ENCODE results near the gene MAD1L1.

MAD1L1 gene

DNA sequence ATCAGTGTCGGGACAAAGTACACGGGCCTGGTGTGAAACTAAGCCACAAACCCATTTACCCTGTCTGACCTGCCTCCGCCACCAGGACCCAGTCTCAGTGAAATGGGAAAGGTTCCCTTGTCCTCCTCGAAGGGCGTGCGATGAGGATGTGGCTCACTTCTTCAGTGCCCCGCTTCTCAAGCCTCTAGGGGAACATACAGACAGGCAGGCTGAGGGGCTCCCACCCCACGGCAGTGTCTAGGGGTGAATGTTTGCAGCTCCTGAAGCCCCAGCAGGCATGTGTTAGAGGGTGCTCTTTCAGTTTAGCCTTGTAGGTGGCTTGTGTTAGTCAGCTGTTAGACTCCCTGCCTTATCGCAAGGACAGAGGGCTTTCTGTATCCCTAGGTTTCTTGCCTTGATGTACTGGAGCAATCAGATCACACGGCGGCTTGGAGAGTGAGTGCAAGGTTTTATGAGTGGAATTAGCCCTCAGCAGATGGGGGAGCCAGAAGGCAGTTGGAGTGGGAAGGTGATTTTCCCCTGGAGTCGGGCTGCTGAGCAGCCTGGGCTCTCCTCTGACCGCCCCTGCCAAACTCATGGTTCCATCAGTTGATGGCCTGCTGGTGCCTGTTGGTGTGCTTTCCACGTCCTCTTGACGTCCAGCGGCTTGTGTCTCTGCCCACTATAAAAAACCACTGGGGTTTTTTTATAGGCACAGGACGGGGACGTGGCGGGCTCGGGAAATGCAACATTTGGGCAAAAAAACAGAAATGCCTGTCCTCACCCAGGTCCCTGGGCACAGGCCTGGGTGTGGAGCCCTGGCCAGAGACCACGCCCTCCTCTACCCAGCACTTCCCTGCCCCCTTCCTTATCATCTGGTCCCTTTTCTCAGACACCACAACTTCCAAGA is 10.0 kb upstream of the MAD1L1 start:
- DNase-seq (ENCODE audit: low read depth in 1 of 2, low spot score in 1 of 2): no peak

DNA sequence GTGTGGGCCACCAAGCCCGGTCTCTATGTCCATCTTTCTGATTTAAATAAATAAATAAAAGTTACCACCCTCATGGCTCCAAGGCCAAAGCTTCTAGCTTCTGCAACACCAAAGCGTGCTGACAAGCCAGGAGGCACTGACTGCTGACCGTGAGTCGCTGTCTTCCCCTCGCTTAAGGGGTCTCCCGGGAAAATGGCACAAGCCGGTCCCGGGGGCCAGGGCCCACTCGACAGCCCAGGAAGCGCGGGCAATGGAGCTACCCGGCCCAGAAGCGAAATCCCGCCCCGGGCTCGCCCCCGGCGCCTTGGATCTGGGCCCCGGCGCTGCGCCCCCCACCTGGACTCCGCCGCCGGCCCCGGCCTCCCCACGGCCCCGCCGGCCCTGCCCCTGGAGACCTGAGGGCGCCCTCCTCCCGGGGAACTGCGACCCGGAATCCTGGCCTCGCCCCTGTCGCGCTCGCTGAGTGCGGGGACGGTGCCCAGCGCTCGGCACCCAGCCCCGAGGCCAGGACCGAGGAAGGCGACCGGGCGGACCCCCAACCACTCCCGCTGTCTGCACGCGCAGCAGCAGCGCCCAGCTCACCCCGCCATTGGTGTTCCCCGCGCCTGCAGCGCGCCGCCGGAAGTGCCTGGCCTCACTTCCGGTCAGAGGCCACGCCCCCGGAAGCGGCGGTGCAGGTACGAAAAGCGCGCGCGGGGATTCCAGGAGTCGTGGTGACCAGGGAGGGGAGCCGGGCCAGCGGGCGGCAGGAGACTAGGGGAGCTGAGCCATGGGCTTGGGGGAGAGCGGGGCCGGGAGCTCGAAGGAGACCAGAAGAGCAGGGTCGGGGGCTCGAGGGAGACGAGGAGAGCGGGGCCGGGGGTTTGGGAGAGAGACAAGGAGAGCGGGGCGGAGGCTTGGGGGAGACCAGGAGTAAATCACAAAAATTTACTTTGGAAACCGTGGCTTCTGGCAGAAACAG is 9.1 kb upstream of the MAD1L1 start, which contains the start of the genes MRM2 and NUDT1:
TSS of gene MRM2 (minus strand) at position 626 of the 961 bp plus-strand sequence. CDS start at position 590, 36 bp downstream.
TSS of gene NUDT1 (plus strand) at position 647 of the 961 bp plus-strand sequence. CDS start 2,349 bp downstream, outside the sequence.
- peak; percentile 38 to 63 for DNase-seq (ENCODE audit: low read depth in 1 of 2, low spot score in 1 of 2)

DNA sequence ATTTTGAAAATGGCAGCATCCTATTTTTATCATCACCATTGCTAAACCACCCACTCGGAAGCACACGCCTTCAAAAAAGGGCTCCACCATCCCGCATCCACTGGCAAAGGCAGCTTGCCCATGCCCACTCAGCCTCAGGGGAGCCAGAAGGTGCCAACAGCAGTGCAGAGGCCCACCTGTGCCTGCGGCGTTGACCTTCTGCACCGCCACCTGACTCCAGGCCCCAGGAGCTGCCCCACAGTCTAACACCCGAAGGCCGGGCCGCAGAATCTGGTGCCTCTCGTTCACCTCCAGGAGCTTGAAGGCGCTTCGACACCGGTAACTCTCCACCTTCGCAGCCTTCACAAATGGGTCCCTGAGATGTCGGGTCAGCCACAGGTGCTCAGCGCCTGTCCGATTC is 6.5 kb upstream of the MAD1L1 start:
- DNase-seq (ENCODE audit: low read depth in 1 of 2, low spot score in 1 of 2): no peak

DNA sequence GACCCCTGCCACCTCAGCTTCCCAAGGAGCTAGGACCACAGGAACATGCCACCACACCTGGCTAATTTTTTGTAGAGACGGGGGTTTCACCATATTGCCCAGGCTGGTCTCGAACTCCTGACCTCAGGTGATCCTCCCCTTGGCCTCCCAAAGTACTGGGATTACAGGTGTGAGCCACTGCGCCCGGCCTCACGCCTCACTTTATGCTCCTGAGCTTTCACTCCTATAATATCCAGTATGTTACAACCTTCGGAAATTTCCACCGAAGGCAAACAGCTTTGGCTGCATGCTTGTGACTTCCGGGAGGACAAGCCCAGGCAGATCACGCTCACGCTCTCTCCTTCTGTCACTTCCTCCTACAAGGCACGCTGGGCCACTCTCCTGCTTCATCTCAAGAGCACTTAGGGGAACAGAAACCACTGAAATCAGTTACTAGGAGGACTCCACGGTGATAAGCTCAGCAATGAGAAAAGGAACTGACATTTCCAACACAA is 4.4 kb upstream of the MAD1L1 start:
- DNase-seq (ENCODE audit: low read depth in 1 of 2, low spot score in 1 of 2): no peak

DNA sequence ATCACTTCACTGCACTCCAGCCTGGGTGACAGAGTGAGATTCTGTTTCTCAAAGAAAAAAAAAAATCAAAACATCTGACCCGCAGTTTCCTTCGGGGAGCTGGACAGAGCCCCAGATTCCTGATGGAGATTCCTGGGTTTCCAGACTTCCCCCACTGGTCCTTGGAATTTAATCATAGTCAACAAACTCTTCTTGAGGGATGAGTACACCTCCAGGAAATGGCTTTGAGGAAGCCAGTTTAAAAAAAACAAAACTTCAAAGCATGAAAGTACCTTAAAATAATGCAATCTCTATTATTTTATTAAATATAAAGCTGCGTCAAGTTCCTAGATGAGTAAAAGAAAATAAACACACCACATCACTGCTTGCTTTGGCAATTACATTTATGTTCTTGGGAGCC is 1.2 kb upstream of the MAD1L1 start:
- no peak for DNase-seq (ENCODE audit: low read depth in 1 of 2, low spot score in 1 of 2)

DNA sequence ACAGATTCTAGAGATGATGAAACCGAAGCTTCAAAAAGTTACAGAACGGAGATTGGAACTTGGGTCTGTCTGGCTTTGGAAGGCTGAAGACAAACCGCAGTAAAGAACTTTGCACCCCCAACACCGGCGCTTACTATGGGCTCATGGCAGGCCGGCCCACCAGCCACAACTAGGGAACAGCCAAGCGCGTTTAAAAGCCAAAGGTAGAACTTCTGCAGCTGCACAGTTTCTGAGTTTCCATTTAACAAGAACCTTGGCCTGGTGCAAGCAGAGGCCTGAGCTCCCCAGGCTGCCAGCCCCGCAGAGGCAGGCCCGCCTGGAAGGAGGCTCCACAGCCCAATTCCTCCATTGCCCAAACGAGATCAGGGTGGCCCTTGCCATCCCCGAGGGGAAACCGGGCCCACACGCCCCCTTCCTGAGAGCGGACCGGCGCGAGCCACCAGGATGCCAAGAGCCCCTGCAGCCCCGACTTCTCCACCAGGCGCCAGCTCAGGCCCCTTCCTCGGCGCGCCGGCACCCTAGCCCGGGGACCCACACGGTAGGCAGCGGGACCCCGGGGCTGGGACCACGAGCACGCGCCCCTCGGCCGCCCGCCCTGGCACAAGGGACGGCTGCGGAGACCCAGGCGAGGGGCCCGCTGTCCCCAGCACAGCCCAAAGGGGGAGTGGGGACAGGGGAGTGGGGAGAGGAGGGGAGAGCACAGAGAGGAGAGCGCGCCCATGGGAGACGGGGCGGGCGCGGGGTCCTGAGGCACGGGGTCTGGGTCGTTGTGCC is 566 bp downstream of the MAD1L1 start:
- DNase-seq (ENCODE audit: low read depth in 1 of 2, low spot score in 1 of 2): peak in 1 of 2 donors; percentile 8

DNA sequence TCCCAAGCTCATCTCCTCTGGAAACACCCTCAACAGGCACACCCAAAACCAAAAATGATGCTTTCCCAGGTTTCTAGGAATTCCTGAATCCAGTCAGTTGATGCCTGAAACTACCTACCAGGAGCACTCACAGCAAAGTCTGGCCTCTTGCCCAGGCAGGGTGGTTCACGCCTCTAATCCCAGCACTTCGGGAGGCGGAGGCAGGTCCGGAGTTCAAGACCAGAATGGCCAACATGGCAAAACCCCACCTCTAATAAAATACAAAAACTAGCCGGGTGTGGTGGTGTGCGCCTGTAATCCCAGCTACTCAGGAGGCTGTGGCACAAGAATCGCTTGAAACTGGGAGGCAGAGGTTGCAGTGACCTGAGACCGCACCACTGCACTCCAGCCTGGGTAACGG is 1.9 kb downstream of the MAD1L1 start:
- no peak for DNase-seq (ENCODE audit: low read depth in 1 of 2, low spot score in 1 of 2)

DNA sequence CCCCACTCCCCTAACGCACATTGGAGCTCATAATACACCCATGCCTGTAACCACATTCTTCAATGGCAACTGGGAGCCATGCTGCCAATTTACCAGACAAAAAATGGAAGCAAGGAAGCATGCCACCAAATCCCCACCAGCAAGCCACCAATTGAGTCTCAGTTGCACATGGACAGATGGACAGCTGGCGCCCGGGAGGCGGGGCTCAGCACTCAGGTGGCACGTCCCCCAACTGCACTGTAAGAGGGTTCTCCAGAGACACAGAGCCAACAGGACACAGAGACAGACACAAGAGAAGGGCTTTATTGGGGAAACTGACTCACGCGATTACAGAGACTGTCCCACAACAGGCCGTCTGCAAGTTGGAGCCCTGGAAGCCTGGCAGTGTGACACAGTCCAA is 2.5 kb downstream of the MAD1L1 start:
- no peak for DNase-seq (ENCODE audit: low read depth in 1 of 2, low spot score in 1 of 2)

DNA sequence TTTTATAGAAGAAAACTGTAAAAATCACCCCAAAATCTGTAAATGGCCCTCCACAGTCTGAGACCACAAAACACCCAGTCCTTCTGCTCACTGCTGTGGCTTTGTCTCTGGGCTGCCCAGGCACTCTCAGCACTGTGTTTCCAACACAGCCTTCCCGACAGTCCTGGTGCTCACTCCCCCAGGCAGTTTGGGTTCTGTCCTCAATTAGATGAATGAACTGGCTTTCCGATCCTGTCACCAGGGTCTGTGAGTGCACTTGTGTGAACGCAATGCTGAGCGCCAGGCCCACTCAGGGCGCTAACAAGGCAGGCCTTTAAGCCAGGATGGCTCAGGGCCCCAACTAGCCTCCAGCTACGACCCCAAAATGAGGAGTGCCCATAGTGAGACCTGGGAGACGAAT is 3.3 kb downstream of the MAD1L1 start:
- DNase-seq (ENCODE audit: low read depth in 1 of 2, low spot score in 1 of 2): no peak

DNA sequence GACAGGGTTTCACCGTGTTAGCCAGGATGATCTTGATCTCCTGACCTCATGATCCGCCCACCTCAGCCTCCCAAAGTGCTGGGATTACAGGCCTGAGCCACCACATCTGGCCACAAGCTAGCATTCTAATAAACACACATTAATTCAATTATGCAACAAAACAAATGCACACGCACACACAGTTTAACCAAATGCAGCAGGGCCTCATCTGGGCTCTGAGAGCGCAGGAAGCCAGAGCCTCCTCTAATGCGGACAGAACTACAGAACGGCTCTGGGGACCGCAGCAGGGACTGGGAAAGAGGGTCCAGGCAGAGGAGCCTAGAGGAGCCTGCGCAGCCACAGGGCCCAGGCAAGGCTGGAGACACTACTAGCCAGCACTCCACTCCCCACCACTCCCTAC is 3.8 kb downstream of the MAD1L1 start:
- no peak for DNase-seq (ENCODE audit: low read depth in 1 of 2, low spot score in 1 of 2)

DNA sequence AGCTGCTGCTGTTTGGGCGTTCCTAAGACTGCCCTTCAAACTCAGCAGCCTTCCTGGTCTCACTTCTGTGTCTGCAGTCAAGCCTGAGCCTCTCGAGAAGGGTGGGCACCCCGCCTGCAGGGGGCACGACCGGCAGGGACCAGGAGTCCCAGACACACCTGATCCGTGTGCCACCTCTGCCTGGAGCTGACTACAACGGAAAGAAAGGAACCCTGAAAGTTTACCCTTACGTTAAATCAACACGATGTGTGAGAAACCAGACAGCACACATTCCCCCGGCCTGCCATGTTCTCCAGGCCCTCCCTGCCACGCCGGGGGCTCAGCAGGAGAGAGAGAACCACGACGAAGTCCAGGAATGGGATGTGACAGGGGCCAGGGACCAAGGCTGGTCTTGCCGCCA is 5.0 kb downstream of the MAD1L1 start:
- no peak for DNase-seq (ENCODE audit: low read depth in 1 of 2, low spot score in 1 of 2)

DNA sequence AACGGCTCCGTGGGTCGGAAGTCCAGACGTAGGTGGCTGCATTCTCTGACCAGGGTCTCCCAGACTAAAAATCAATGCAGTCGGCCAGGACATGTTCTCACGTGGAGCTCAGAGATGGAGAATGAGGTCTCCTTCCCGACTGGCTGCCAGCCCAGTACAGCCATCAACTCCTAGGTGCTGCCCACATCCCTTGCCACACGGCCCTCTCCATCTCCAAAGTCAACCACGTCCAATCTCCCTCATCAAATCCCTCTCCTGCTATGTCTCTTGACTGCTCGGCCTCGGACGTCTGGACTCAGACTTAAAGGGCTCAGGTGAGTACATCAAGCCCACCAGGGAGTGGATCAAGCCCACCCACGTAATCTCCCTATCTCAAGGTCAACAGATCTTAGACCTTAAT is 6.9 kb downstream of the MAD1L1 start:
- no peak for DNase-seq (ENCODE audit: low read depth in 1 of 2, low spot score in 1 of 2)

DNA sequence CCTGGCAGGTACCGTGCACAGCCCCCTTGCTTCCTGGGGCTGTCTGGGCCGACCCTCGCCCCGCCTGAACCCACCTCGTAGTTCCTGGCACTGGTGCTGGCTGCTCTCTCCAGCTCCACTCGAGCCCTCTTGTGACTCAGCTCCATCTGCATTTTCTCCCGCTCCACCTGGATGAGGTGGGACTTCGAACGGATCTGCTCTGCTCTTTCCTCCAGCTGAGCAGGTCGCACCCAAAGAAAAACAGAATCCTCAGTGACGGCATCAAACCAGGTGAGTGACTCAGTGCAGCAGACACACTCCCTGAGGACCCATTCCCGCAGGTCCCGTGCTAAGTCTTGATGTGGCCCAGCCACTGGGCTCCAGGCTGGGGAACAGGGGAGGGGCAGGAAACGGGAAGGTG is 7.4 kb downstream of the MAD1L1 start:
- DNase-seq (ENCODE audit: low read depth in 1 of 2, low spot score in 1 of 2): no peak

DNA sequence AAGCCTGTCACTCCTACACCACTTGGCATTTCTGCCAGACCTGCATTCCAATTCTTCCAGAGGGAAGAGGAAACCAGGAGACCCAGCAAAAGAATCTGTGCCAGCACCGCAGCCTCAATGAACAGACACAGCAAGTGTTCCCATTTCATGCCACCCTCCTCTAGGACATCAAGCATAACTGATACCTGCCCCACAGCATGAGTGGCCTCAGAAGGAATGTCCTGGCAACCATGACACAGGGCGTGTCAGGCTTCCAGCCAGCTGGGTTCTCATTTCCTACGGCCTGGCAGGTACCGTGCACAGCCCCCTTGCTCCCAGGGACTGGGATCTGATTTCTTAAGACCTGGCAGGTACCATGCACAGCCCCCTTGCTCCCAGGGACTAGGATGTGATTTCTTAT is 7.8 kb downstream of the MAD1L1 start:
- no peak for DNase-seq (ENCODE audit: low read depth in 1 of 2, low spot score in 1 of 2)

DNA sequence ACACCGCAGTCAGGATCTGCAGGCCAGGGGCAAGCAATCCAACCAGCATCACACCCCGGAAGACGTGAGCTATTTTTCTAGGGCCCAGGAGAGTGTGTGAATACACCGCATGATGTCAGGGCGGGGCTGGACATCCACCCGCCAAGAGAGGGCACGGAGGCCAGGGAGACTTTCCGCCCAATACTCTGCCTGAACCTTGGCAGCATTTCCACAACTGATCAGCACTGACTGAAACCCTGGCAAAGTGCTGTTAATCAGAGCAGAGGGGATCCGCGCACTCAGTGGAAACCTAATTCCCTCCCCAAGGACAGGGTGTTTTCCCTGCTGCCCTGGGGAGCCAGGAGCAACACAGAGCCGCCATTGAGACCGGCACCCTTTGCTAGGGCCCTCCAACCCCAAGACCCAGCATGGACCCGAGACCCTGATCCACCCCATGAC is 8.2 kb downstream of the MAD1L1 start:
- DNase-seq (ENCODE audit: low read depth in 1 of 2, low spot score in 1 of 2): no peak

DNA sequence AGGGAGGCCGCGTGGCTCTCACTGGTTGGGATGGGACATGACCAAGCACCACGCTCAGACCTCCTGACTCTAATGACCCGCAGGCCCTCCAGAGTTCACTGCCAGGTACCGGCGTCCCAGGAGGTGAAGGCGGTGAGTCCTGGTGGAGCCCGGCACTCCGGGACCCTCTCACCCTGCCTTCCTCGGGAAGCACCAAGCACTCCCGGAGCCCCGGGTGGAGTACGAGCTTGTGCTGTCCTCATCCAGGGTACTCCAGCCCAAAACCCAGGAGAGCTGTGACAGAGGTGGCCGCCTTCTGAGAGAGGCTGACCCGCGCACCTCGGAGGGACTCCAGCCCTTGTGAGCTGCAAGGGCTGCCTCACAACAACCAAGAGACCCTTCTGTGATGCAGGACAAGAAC is 9.4 kb downstream of the MAD1L1 start:
- no peak for DNase-seq (ENCODE audit: low read depth in 1 of 2, low spot score in 1 of 2)

DNA sequence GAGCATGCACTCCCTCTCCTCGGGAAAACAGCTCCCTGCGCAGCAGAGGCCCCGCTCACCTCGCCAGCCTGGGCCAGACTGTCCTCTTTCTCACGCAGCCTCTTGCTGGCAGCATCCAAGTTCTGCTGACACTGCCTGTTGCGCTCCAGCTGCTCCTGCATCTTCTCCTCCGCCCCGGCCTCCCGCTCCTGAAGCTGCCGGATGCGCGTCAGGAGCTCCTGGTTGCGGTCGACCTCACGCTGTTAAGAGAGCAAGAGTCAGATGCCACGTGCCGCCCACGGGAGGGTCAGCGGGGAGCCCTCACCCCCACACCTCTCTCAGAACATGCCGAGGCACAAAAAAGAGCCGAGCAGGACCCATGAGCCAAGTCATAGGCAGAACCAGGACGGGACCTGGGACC is 10.2 kb downstream of the MAD1L1 start:
- DNase-seq (ENCODE audit: low read depth in 1 of 2, low spot score in 1 of 2): no peak

DNA sequence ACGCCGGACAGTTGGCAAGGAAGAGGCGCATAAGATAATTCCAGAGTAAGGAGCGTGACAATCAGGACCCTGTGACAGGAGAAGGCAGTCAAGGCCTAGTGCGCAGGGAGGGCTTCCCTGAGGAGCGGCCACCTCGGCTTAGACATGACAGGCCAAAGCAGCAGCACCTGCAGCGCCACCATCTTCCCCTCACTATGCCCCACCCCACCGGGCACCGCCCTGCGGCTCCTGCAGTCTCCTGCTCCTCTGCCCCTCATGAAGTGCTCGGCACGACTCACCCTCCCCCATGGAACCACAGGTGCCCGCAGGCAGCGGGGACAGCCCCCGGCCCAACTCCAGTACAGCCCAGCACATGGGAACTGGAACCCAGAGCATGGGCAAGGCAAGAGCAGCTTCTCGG is 11.8 kb downstream of the MAD1L1 start:
- DNase-seq (ENCODE audit: low read depth in 1 of 2, low spot score in 1 of 2): no peak

DNA sequence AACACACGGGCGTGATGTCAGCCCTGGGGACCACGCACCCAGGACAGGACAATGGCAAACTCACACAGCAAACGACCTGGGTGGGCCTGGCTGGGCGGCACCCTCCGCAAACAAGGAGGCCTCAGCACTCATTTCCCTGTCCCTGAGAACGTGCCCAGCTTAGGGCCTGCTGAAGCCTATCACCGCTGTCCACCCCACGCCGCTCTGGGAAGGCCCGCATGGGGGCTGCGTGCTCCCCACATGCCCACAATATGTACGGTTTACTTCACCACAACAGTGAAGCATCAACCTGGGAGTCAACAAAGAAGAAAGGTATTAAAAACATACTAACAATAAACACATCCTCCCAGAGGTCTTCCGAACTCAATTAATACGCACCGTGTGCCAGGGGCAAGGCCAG is 12.2 kb downstream of the MAD1L1 start:
- no peak for DNase-seq (ENCODE audit: low read depth in 1 of 2, low spot score in 1 of 2)

DNA sequence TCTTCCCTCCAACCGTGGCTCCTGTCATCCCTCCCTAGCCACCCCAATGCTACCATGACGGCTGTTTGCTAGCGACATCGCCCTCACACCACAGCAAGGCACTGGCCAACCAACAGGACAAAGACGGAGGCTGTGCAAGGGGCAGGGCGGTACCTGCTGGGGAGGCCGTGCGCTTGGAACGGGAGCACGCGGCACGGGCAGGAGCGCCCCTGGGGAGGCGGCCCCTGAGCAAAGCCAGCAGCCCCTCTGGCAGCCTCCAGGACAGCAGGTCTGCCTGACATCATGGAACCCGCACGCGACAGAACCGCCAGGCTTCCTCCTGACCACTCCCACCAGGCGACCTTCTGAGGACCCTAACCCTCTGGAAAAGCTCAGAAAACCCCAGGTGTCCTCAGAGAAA is 12.7 kb downstream of the MAD1L1 start:
- DNase-seq (ENCODE audit: low read depth in 1 of 2, low spot score in 1 of 2): no peak

DNA sequence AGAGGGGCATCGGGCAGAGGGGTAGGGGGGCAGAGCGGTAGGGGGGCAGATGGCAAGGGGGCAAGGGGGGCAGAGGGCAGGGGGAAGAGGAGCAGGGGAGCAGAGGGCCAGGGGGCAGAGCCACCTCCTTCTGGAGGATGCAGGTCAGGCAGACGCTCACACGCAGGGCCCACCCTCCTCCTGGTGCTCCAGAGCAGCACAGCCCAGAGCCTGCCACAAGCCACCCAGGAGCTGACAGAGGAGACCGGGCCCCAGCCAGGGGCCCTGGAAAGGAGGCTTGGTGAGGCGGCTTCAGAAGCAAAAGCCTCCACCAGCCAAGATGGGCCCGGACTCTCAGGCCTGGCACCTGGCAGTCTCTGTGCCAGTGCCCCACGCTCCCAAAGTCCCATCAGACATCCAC is 13.1 kb downstream of the MAD1L1 start:
- no peak for DNase-seq (ENCODE audit: low read depth in 1 of 2, low spot score in 1 of 2)

All from activated T-helper 1 cell treated with anti-CD3 and anti-CD28 coated beads, Interleukin-2, amount 50 U/mL, for 16 hours (primary cell).